GM20431 (cell line): ENCODE measurements around the gene CFAP92.
"Not testable (repeated sequence)": the region's sequence is repeated elsewhere in the genome, so short reads cannot be mapped to it uniquely, and the experiment has no call there.

Experiments used
- in situ Hi-C: fragments of 300-500 bp; cut with MseI, MboI; formaldehyde crosslinking; loops from one replicate; pipeline ENCODE4 v1.15.0; 2020; ENCODE audit warnings: low sequenced_read_pairs; ENCODE audit not compliant: unreplicated experiment

The CFAP92 gene

GRCh38 chr3:128945041-128945877, 48.6 kb downstream of the CFAP92 start:
- in situ Hi-C loops: no loop called here

- in situ Hi-C loops: no loop called here
Measured at GRCh38 chr3:128942161-128942952, 51.5 kb downstream of the CFAP92 start.

- in situ Hi-C loops: no loop called here
Measured at GRCh38 chr3:128940252-128940651, 53.6 kb downstream of the CFAP92 start.

DNA sequence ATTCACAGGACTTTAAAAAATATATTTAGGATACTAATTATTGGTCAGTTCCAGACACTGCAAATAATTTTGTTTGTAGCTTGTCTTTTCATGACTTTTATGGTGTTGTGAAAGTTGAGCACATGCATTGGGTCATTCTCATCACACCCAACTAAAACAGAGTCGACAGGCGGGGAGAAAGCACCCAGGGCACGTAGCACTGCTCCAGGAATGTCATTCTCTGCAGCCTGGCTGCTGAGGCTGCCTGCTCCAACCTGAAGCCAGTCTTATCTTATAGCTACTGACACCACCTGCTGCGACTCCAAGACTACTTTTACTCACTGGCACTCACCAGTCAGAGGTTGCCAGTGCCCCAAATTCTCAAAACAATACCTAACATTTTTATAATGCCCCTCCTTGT, 57.5 kb downstream of the CFAP92 start:
- in situ Hi-C loops: no loop called here

- in situ Hi-C loops: no loop called here
Measured at GRCh38 chr3:128935922-128936321, 58.0 kb downstream of the CFAP92 start.

DNA sequence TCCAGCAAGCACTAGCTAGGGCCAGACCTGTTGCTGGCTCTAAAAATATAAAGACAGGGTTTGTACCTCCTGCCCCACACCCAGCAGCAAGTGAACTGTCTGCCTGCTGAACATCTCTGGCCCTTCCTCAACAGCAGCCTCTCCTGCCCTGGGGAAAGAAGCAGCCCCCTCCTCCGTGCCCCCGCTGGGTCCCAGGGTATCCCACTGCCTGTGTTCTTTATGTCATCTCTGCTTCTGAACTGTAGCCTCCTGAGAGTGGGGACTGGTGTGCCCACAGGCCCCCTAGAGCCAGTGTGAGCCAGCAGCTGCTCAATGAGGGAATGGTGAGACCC, 60.0 kb downstream of the CFAP92 start:
- in situ Hi-C loops: no loop called here

- in situ Hi-C loops: no loop called here
Measured at GRCh38 chr3:128933213-128933921, 60.5 kb downstream of the CFAP92 start.

- in situ Hi-C loops: no loop called here
Measured at GRCh38 chr3:128932516-128933212, 61.2 kb downstream of the CFAP92 start.

DNA sequence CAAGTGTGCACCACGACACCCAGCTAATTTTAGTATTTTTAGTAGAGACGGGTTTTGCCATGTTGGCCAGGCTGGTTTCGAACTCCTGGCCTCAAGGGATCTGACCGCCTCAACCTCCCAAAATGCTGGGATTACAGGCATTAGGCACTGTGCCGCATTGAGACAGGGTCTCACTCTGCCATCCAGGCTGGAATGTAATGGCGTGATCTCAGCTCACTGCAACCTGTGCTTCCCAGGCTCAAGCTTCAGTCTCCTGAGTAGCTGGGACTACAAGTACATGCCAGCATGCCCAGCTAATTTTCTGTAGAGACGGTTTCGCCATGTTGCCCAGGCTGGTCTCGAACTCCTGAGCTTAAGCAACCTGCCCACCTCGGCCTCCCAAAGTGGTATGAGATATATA, 62.8 kb downstream of the CFAP92 start:
- in situ Hi-C loops: no loop called here

DNA sequence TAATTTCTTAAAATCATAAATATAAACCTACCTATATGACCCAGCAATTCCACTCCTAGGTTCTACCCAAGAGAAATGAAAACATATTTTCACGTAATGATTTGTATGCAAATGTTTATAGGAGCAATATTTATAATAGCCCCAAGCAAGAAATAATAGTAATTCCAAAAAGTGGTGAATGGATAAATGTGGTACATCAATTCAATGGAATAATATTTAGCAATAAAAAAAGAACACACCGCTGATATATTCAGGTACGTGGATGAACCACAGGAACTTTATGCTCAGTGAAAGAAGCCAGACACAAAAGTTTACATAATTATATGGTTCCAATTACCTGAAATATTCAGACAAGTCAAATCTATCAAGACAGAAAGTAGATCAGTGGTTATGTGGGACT, 64.5 kb downstream of the CFAP92 start:
- in situ Hi-C loops: no loop called here

GRCh38 chr3:128923986-128924385, 69.9 kb downstream of the CFAP92 start:
- in situ Hi-C loops: not testable (repeated sequence)

DNA sequence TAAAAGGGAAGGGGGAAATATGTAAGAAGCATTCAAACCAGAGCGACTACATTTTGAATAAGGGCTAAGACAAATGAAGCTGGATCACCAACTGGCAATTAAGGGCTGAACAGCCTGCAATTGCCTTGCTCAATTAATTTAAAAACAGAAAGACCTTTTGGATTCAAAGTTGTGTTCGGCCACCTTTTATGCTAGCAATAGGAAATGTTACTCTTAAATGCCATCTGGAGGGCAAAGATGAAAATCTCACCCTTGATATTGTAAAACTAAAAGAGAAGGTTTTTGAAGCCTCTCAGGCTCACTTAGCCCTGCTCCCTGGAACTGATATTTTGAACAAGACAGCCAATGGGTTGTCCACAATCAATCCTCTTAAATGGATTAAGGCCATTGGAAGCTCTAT, 70.3 kb downstream of the CFAP92 start:
- in situ Hi-C loops: no loop called here

DNA sequence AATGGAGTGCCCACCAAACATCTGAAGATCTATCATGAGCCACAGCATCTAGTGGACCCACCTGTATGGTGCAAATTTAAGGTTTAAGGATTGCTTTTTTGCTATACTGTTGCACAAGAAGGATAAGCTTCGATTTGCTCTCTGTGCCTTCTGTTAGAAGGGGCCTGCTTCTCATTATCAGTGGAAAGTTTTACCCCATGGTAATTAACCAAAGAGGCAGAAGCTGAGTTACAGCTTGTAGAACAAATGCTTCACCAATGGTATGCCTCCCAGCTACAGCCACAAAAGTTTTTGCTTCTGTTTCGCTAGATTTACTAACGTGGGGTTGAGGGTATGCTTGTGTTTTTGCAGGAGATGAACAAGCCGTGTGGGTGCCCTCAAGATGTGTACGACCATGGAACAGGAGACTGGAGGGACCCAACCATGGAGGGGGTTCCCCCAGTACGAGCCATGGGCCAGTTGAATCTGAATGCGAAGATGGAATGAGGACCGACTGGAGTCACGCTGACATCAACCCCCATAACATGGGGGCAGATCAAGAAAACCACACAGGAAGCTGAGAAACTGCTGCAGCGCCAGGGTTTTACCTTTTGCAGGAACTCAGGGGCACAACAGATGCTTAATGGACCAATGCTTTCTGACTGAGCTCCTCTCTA, 70.9 kb downstream of the CFAP92 start:
- in situ Hi-C loops: no loop called here

- in situ Hi-C loops: no loop called here
Measured at GRCh38 chr3:128919988-128920387, 73.9 kb downstream of the CFAP92 start.

DNA sequence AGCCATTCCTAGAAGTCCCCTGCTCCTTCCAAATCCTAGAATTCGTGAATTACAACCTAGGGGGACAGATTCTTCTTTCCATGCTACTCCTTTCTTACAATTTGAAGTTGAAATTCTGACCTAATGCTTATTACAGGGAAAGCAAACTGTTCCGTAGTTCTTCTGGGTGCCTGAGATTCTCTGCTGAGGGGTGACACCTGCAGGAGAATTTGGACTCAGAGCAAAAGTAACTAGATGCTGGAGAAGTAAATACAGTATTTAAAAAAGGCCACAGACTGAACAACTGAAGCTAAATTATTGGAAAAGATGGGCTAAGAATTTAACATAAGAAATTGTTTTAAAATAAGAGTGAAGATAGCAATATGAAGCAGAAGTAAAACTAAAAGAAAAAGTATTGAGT, 76.6 kb downstream of the CFAP92 start:
- in situ Hi-C loops: no loop called here

GRCh38 chr3:128914966-128915645, 78.8 kb downstream of the CFAP92 start:
- in situ Hi-C loops: no loop called here

- in situ Hi-C loops: no loop called here
Measured at GRCh38 chr3:128911911-128912310, 82.0 kb downstream of the CFAP92 start.

GRCh38 chr3:128910006-128910405, 83.9 kb downstream of the CFAP92 start:
- in situ Hi-C loops: no loop called here

DNA sequence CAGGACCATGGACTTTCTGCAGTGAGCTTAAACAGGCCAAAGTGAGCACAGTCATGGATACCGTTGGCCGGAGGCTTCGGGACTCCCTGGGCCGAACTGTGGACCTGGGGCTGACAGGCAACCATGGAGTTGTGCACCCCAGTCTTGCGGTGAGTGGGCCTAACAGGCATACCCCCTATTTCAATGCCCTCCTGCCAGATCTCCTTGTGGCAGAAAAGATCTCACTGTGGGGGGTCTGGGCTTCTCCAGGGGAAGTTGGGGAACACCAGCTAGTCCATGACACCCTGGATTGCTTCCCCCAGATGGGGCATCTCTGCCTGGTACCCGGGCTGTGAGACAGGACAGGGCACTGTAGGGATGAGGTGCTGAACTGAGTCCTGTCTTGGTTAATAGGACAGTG, 84.9 kb downstream of the CFAP92 start:
- in situ Hi-C loops: no loop called here
